ENCODE results near the gene ZFHX3. TPM values are rescaled to one million over a fixed set of nuclear protein-coding genes. Genes with fewer than 3 reads are reported as not detected.

ZFHX3 gene
- total RNA-seq, 1 donor: 2.6 TPM

DNA sequence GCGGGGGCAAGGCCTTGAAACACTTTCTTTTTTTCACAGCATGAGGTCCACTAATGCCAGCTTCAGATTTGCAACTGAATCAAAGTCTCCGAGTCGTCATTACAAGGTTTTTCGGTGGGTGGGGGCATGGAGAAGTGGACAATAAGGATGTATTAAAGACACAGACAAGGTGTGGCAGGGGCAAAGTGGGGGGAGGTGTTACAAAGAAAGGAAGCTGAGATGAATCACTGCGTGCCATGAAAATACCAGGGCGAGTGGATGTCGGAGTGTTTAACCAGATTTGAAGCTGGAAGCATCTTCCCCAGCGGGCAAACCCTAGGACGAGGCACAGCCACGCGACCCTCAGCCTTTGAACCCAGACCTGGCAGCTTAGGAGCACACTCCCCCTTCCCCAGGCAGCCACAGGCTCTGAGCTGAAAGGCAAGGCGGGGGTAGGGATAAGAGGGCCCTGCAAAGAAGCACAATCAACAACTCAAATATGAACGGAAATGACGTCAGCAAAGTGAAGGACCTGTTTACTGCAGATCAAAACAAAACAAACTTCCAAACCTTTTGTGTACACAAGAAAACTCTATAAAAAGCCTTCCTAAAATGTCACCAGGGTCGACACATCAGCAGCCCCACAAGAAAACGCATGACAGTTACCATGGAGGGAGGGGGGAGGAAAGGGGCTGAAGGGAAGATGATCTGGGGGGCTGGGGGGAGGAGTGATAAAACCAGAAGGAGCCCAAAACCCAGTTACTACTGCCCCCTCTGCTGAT lies 5.6 kb upstream of the ZFHX3 start:
- no peak overlapping the region for H3K4me3 ChIP-seq (ENCODE audit: low read length)
- H3K27me3 ChIP-seq (ENCODE audit: insufficient read depth, low read length): peaks cover 21% of the 10 kb centered on the region
- H3K9me3 ChIP-seq (ENCODE audit: low read depth, low read length): no peaks in the 10 kb centered on the region
- H3K4me1 ChIP-seq (ENCODE audit: insufficient read depth, low read length): peaks cover 42% of the 10 kb centered on the region

- peaks cover 44% of the 10 kb centered on the region for H3K4me1 ChIP-seq (ENCODE audit: insufficient read depth, low read length)
These were observed 5.1 kb upstream of the ZFHX3 start for GRCh38 chr16:73053038-73053363.

GRCh38 chr16:73052576-73052975 lies 4.6 kb upstream of the ZFHX3 start:
- H3K27me3 ChIP-seq (ENCODE audit: insufficient read depth, low read length): peaks cover 21% of the 10 kb centered on the region
- peaks cover 45% of the 10 kb centered on the region for H3K4me1 ChIP-seq (ENCODE audit: insufficient read depth, low read length)
- no peak overlapping the region for H3K4me3 ChIP-seq (ENCODE audit: low read length)
- no peaks in the 10 kb centered on the region for H3K9me3 ChIP-seq (ENCODE audit: low read depth, low read length)

More at GRCh38 chr16:73053038-73053363, 5.1 kb upstream of the ZFHX3 start:
- peaks cover 21% of the 10 kb centered on the region for H3K27me3 ChIP-seq (ENCODE audit: insufficient read depth, low read length)
- no peak overlapping the region for H3K4me3 ChIP-seq (ENCODE audit: low read length)
- no peaks in the 10 kb centered on the region for H3K9me3 ChIP-seq (ENCODE audit: low read depth, low read length)

DNA sequence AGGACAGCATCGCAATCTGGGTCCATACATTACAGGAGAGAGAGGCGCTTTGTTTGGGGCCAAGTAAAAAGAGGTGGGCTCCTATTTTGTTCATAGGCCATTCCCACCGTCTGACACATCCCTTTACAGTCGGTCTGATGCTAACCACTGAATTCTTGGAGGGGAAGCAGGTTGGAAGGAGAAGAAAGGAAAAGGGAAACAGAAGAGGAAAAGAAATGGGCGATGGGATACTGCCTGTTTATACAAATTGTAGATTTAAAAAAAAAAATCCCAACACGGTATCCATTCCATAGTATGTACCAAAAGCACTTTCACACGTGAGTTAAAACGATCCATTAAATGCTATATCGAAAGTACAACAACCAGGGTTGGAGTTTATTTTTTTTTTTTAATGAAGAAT lies 4.0 kb upstream of the ZFHX3 start:
- no peak overlapping the region for H3K4me3 ChIP-seq (ENCODE audit: low read length)
- H3K4me1 ChIP-seq (ENCODE audit: insufficient read depth, low read length): peaks cover 45% of the 10 kb centered on the region
- H3K27me3 ChIP-seq (ENCODE audit: insufficient read depth, low read length): peaks cover 21% of the 10 kb centered on the region
- no peaks in the 10 kb centered on the region for H3K9me3 ChIP-seq (ENCODE audit: low read depth, low read length)

- Histone ChIP-seq H3K4me3 (ENCODE audit: low read length) (no peak overlapping the region), H3K27me3 (ENCODE audit: insufficient read depth, low read length) (peaks cover 13% of the 10 kb centered on the region), H3K9me3 (ENCODE audit: low read depth, low read length) (no peaks in the 10 kb centered on the region), H3K4me1 (ENCODE audit: insufficient read depth, low read length) (peaks cover 37% of the 10 kb centered on the region)
These were observed 3.3 kb upstream of the ZFHX3 start for GRCh38 chr16:73051226-73051625.

DNA sequence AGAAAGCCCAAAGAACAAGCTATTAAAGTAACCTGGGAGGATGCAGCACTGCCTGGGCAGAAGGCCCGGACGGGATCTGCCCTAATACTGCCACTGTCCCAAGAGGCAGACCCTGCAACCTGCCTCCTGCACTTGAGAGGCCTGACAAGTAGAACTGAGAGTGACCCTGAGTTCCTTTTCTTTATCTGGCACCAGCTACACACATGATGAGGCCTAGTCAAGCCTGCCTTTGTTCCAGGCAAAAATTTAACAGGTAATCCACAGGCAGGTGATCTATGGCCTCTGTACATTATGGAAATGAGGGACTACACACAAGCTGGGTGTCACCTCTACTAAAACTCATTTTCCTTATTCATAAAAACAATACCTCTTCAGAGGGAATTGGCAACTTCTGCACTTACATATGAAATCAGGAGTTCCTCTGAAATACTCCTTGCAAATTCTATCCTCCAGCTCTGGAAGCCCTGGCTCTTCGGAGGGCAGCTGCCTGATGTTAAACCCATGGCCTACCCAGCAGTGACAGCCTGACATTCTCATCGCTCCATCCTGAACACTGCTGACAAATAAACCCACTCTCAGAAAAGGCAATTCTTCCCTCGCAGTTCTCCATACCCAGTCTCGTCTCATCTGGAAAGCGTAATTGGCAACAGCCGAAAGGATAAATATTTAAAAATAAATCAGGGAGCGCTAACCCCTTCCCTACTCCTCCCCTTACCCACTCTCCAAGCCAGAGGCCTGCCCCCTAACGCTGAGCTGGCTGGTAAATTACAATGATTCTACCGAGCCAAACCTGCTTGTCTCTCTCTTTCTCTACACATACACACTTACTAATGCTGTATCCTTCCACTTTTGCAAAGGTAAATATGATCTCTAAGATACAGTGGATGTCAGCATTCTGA lies 2.5 kb upstream of the ZFHX3 start:
- Histone ChIP-seq H3K27me3 (ENCODE audit: insufficient read depth, low read length) (peaks cover 13% of the 10 kb centered on the region), H3K9me3 (ENCODE audit: low read depth, low read length) (no peaks in the 10 kb centered on the region), H3K4me3 (ENCODE audit: low read length) (no peak overlapping the region), H3K4me1 (ENCODE audit: insufficient read depth, low read length) (peaks cover 30% of the 10 kb centered on the region)

GRCh38 chr16:73049511-73049910 lies 1.6 kb upstream of the ZFHX3 start:
- no peaks in the 10 kb centered on the region for H3K9me3 ChIP-seq (ENCODE audit: low read depth, low read length)
- H3K4me3 ChIP-seq (ENCODE audit: low read length): no peak overlapping the region
- peaks cover 5% of the 10 kb centered on the region for H3K27me3 ChIP-seq (ENCODE audit: insufficient read depth, low read length)
- H3K4me1 ChIP-seq (ENCODE audit: insufficient read depth, low read length): peaks cover 20% of the 10 kb centered on the region

DNA sequence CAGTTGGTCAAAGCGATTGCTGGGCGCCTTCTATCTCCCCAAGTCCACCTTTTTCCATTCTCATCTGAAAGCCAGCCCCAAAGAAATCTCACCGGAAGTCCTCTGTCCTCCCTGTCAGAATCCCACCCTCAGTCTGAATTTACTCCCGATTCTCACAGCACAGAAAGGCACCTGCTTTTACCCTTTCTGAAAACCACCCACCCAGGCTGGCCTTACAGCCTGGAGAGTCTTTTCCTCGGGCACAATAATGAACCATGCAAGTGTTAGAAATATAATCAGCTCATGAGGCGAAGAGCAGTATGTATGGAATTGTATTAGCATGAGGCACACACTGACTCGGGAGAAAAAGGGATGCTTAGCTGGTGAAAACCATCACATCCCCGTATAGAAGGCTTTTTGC lies 1.2 kb upstream of the ZFHX3 start:
- Histone ChIP-seq H3K4me1 (ENCODE audit: insufficient read depth, low read length) (peaks cover 17% of the 10 kb centered on the region), H3K4me3 (ENCODE audit: low read length) (no peak overlapping the region), H3K27me3 (ENCODE audit: insufficient read depth, low read length) (peaks cover 3% of the 10 kb centered on the region), H3K9me3 (ENCODE audit: low read depth, low read length) (no peaks in the 10 kb centered on the region)

DNA sequence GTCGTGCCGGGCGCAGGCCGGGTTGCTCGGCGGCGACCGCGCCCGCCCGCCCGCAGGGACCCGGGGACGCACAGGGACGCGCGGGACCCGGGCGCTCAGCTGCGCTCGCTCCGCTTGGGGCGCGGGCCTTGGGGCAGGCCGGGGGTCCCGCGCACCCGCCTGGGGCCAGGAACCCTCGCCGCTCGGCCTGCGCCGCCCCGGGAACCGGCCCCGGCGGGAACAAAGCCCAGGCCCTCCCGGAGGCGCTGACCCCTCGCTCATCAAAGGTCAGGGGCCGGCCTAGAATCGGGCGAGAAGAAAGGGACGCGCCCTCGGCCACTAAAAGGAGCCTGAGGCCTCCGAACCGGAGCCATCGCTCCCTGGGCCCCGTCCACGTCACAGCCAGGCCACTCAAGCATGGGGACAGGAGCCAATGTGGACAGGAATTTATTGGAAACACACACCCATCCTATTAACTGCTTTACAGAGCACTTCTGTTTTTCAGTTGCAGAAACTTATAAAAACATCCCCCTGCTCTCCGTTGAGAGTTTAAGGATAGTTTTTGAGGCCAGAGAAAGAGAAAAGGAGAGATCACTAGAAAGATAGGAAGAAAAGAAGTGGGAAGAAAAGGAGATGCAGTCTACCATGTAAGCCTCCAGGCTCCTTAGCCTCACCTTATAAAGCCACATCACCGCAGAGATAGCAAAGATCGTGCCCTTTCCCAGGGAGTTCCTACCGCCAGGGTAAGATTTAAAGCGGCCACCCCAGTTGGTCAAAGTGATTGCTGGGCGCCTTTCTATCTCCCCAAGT lies 558 bp upstream of the ZFHX3 start:
- Histone ChIP-seq H3K9me3 (ENCODE audit: low read depth, low read length) (no peaks in the 10 kb centered on the region), H3K27me3 (ENCODE audit: insufficient read depth, low read length) (peaks cover 3% of the 10 kb centered on the region), H3K4me3 (ENCODE audit: low read length) (peak overlapping the region; percentile 36), H3K4me1 (ENCODE audit: insufficient read depth, low read length) (peaks cover 17% of the 10 kb centered on the region)

DNA sequence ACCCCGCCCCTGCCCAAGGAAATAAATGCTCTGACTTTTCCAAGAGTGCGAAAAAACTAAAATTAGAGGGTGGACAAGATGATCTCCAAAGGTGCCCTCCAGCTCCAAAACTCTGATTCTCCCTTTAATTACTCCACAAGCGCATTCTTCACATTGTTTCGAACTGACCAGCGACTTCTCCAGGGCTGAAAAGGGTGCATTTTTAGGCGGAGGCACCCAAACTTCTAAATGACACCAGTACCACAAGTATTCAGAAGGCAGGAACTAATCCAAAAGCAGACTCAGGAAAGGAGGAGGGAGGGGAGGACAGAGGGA lies 750 bp downstream of the ZFHX3 start:
- Histone ChIP-seq H3K27me3 (ENCODE audit: insufficient read depth, low read length) (peaks cover 3% of the 10 kb centered on the region), H3K9me3 (ENCODE audit: low read depth, low read length) (no peaks in the 10 kb centered on the region), H3K4me1 (ENCODE audit: insufficient read depth, low read length) (peaks cover 17% of the 10 kb centered on the region), H3K4me3 (ENCODE audit: low read length) (peak overlapping the region; percentile 41)

DNA sequence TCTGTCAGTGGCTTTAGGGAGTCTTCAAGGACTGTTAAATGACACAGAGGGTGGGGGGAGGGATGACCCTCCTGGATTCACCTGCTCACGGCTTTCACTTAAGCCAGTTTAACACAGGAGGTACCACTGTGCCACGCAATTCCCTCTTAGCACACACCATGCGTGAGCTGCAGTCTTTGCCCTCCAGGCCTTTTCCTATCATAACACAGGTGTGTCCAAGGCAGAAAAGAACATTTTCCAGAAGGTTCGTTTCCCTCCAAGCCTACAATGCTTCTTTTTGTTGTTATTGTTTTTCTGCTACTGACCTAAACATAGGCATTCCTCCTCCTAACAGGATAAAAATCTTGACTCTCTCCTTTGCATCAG lies 1.1 kb downstream of the ZFHX3 start:
- peaks cover 17% of the 10 kb centered on the region for H3K4me1 ChIP-seq (ENCODE audit: insufficient read depth, low read length)
- H3K27me3 ChIP-seq (ENCODE audit: insufficient read depth, low read length): peaks cover 3% of the 10 kb centered on the region
- no peak overlapping the region for H3K4me3 ChIP-seq (ENCODE audit: low read length)
- no peaks in the 10 kb centered on the region for H3K9me3 ChIP-seq (ENCODE audit: low read depth, low read length)

DNA sequence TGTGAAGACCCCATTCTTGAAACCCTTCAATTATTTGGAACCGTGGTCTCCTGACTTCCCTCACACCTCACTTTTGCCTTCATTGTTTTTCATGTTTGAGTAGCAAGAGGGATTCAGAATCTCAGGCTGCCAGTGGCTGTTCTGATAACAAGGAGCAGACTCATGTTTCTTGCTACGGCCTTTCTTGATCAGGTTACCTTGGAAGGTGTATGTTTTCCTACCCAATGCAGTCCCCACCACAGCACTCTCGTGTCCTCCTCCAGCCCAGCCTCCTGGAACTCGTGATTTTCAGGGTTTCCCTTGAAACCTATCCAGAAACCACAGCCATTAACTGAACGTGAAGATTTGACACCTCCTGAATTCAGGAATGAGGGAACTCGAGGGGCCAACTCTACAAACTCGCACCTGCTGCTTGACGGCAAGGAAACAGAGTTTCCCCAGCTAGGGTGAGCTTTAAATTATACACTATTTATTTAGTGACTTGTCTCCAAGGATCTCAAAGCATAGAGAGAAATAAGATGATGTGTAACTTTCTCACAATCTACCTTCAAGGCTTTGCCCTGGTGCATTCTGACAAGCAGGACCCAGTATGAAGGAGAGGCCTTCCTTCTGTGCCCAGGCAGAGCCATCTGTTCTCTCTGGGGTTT lies 1.6 kb downstream of the ZFHX3 start:
- H3K27me3 ChIP-seq (ENCODE audit: insufficient read depth, low read length): peaks cover 3% of the 10 kb centered on the region
- no peak overlapping the region for H3K4me3 ChIP-seq (ENCODE audit: low read length)
- peaks cover 17% of the 10 kb centered on the region for H3K4me1 ChIP-seq (ENCODE audit: insufficient read depth, low read length)
- no peaks in the 10 kb centered on the region for H3K9me3 ChIP-seq (ENCODE audit: low read depth, low read length)

GRCh38 chr16:73043828-73044467 lies 4.0 kb downstream of the ZFHX3 start:
- no peak overlapping the region for H3K4me3 ChIP-seq (ENCODE audit: low read length)
- H3K4me1 ChIP-seq (ENCODE audit: insufficient read depth, low read length): peaks cover 13% of the 10 kb centered on the region
- no peaks in the 10 kb centered on the region for H3K27me3 ChIP-seq (ENCODE audit: insufficient read depth, low read length)
- H3K9me3 ChIP-seq (ENCODE audit: low read depth, low read length): no peaks in the 10 kb centered on the region

- Histone ChIP-seq H3K9me3 (ENCODE audit: low read depth, low read length) (no peaks in the 10 kb centered on the region), H3K4me3 (ENCODE audit: low read length) (no peak overlapping the region), H3K27me3 (ENCODE audit: insufficient read depth, low read length) (no peaks in the 10 kb centered on the region), H3K4me1 (ENCODE audit: insufficient read depth, low read length) (peaks cover 6% of the 10 kb centered on the region)
These were observed 5.1 kb downstream of the ZFHX3 start for GRCh38 chr16:73042807-73043206.
